ENCODE results near the gene DPEP2NB. TPM values are rescaled to one million over a fixed set of nuclear protein-coding genes. Genes with fewer than 3 reads are reported as not detected.
A peak's percentile ranks its signal among the peaks of the same experiment; 100 is the strongest.

DPEP2NB gene
- total and polyA plus RNA-seq, 10 of the 15 experiments (the other 5 are each of a cell fraction or from before 2014, with no cell fraction given), result not detected

DNA sequence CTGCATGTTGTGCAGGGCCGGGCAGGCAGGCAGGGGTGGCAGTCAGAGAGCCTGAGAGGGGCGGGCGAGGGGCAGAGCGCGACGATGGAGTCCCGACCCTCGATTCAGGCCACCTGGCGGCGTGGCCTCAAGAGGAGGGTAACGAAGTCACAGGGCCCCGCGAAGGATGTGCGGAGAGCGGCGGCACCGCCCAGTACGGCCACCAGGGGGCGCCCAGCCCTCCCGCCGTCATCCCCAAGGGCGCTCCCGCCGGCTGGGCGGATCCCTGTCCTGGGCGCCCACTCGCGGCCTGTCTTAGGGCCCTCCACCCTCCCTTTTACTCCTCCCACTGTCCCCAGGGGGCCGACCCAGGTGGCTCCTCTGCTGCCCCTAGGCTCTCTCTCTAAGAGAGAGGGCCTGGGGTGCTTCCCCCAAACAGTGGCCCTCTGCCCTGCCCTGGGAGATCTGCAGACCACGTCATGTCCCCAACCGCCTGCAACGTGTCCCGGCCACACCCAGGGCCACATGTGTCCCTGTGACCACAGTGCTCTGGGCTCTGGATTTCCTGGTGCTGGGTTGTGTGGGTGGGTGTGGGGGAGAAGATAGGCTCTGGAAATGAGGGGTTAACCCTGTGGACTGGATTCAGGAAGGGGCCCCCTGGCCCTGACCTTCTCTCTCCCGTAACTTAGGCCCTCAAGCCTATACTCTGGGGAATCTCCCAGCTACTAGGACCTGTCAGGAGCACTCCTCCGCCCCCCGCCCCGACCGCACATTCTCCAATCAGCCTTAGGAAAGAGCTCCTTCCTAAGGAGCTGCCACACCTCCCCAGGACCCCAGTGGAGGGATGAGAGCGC is 22.3 kb downstream of the DPEP2NB start (continued):
- TF ChIP-seq, protein P1, sequence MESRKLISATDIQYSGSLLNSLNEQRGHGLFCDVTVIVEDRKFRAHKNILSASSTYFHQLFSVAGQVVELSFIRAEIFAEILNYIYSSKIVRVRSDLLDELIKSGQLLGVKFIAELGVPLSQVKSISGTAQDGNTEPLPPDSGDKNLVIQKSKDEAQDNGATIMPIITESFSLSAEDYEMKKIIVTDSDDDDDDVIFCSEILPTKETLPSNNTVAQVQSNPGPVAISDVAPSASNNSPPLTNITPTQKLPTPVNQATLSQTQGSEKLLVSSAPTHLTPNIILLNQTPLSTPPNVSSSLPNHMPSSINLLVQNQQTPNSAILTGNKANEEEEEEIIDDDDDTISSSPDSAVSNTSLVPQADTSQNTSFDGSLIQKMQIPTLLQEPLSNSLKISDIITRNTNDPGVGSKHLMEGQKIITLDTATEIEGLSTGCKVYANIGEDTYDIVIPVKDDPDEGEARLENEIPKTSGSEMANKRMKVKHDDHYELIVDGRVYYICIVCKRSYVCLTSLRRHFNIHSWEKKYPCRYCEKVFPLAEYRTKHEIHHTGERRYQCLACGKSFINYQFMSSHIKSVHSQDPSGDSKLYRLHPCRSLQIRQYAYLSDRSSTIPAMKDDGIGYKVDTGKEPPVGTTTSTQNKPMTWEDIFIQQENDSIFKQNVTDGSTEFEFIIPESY (IDR thresholded peaks at IDR 0.05), result no peak

DNA sequence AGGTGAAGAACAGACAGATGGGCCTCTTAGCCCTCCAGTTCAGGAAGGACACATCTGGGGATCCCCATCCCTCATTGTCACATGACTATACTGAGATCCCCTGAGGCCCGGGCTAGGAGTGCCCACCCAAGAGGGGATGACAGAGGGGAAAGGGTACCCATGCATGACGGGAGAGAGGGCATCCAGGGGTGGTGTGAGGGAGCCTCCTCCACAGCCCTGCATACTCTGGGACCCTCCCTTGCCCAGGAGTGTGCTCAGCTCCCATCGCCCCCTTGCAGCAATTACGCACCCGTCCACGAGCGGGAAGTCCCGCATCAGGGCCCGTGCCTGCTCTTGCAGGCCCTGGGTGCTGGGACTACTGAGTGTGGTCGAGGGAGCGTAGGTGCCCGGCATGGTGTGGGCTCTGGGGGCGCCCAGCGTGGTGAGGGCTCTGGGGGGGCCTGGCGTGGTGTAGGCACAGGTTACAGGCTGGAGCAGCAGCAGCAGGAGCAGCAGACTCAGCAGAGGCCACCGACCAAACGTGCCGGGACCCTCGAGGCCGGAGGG is 23.0 kb downstream of the DPEP2NB start:
- no peaks in the 10 kb centered on the region for H4K20me1 ChIP-seq (ENCODE audit: control insufficient read depth, insufficient read depth)
- H3K4me1 ChIP-seq (ENCODE audit: control insufficient read depth, insufficient read depth, low read length), result peaks cover 39% of the 10 kb centered on the region
- H3K9me3 ChIP-seq (replicated peaks; ENCODE audit: control insufficient read depth, insufficient read depth, low read length), result no peaks in the 10 kb centered on the region
- ChIA-PET SMC1A (ENCODE audit: uncharacterized antibody, unreplicated experiment) (interaction anchor here (1.0 to 1.5 kb wide), 4 partner anchors 12 to 48 kb away, joined by 3 read pairs; partner anchors contain the start of gene DPEP3), CTCF (interaction anchor here (1.1 to 2.3 kb wide), 4 partner anchors 16 to 238 kb away, joined by 3 to 23 read pairs (median 4); partner anchors contain the start of gene NFATC3), POLR2A (no interaction called here), RAD21 (ENCODE audit: unreplicated experiment) (interaction anchor here (1.8 kb wide), 1 partner anchor 26 kb away, joined by 7 read pairs; no protein-coding TSS in a partner anchor)
- peak overlapping the region; percentile 79 for H3K4me2 ChIP-seq (ENCODE audit: control insufficient read depth, insufficient read depth)
- H3K36me3 ChIP-seq (ENCODE audit: control insufficient read depth in 2 of 2, insufficient read depth in 2 of 2, low read length in 1 of 2), result no peaks in the 10 kb centered on the region
- H3K9ac ChIP-seq (ENCODE audit: control insufficient read depth, insufficient read depth, low read length), result no peak overlapping the region
- H2AFZ ChIP-seq (ENCODE audit: control insufficient read depth, low read depth, low read length), result peak overlapping the region; percentile 63
- 17% methylated on average over 20 of the region's 20 CpGs for WGBS (ENCODE audit: insufficient coverage, insufficient replicate concordance, low lambda C conversion rate, missing lambda C conversion rate)
- H3K27ac ChIP-seq (ENCODE audit: control insufficient read depth, insufficient read depth), result no peak overlapping the region; the same call in 1 of the 2 replicates
- in situ Hi-C loops (cut with MboI), result loop anchor here (5.0 kb wide), 1 partner anchor 235 kb away; no protein-coding TSS in a partner anchor
- intact Hi-C loops (cut with micrococcal nuclease; ENCODE audit: unreplicated experiment), result loop anchor here (1.0 to 2.0 kb wide), 4 partner anchors 31 to 237 kb away; partner anchors contain the start of genes DDX28 and DUS2
- peak; percentile 31 for ATAC-seq
- H3K27me3 ChIP-seq (replicated peaks in 1 of 2; ENCODE audit: control insufficient read depth in 2 of 2, insufficient read depth in 2 of 2, low read length in 1 of 2), result no peaks in the 10 kb centered on the region
- TF ChIP-seq BHLHE40 (IDR thresholded peaks at IDR 0.05; ENCODE audit: borderline replicate concordance in 1 of 2, low read depth in 2 of 2, low read length in 1 of 2) (peak in 1 of 2 experiments; percentile 4; a peak in 1 of 4 replicates), PAX5 (IDR thresholded peaks at IDR 0.05; ENCODE audit: borderline replicate concordance, low read depth, low read length) (peak; percentile 95), TBL1XR1 (IDR thresholded peaks at IDR 0.05; ENCODE audit: low read depth, low read length) (no peak)
- BruUV-seq (replicated peaks), result no TSS peak
- H3K4me3 ChIP-seq, result peak overlapping the region; percentile 24; the same call in 1 of the 2 replicates
- DNase-seq (ENCODE audit: low read depth, low spot score), result no peak
- no peak for FAIRE-seq
- no peaks in the 10 kb centered on the region for H3K79me2 ChIP-seq (ENCODE audit: control insufficient read depth, insufficient read depth, low read length)

All from GM12878 (cell line).